HepG2 (cell line): ENCODE measurements around the gene AGBL2. TPM values are rescaled to one million over a fixed set of nuclear protein-coding genes. Genes with fewer than 3 reads are reported as not detected.

ENCODE experiments used
- ATAC-seq: fragments of 200-7000 bp; cut with Tn5 transposase; 3 replicates; pipeline ENCODE4 v1.9.1; 2020; ENCODE audit warnings: mild to moderate bottlenecking, moderate library complexity
- BruUV-seq: library from RNA; stranded (reverse); fragments of 400-500 nt; replicated peaks from 2 replicates; lab custom pipeline; 2021; lab: Mats Ljungman, UMichigan
- CTCF ChIA-PET: fragments of 300-600 bp; formaldehyde crosslinking; extraction: SDS; loops from one replicate; lab custom pipeline; 2021; ENCODE audit warnings: low total read pairs, inconsistent platforms, low intra/inter-chr PET ratio; lab: Yijun Ruan, JAX
- POLR2A ChIA-PET: fragments of 350-600 bp; sonication (Branson Sonifier 250); formaldehyde crosslinking; loops from one replicate; lab custom pipeline; 2020; ENCODE audit warnings: antibody characterized with exemption, inconsistent platforms; lab: Yijun Ruan, JAX
- DNase-seq: peaks from one replicate; pipeline ENCODE4 v3.0.0-alpha.2; 2015; ENCODE audit warnings: low spot score
- FAIRE-seq: peaks from 3 replicates; lab custom pipeline; 2011; peaks lifted over from hg19 to GRCh38; lab: Jason Lieb, UNC
- H2AFZ ChIP-seq: one replicate; pipeline ENCODE4 v1.6.1; 2011; ENCODE audit warnings: low read length, inconsistent platforms
- H3K27ac ChIP-seq: fragments of 300-600 bp; 3 replicates; pipeline ENCODE4 v1.8.0; 2011; ENCODE audit warnings: mixed run types, mild to moderate bottlenecking, mixed read lengths, low read length, inconsistent platforms; ENCODE audit not compliant: insufficient read depth; ENCODE audit errors: extremely low read length
- H3K27me3 ChIP-seq, 2 experiments: fragments of 200-600 bp in 1 of 2; 2 replicates in 1 of 2; 3 replicates in 1 of 2; pipeline versions ENCODE4 v1.6.0 to v1.8.0; 2011; ENCODE audit warnings: low read length in 2 of 2, mild to moderate bottlenecking in 2 of 2, moderate library complexity in 2 of 2, inconsistent platforms in 1 of 2; ENCODE audit not compliant: insufficient read depth in 2 of 2, control insufficient read depth in 1 of 2
- H3K36me3 ChIP-seq, 2 experiments: fragments of 200-600 bp in 1 of 2; replicated peaks in 1 of 2; 2 replicates in 1 of 2; 3 replicates in 1 of 2; pipeline versions ENCODE4 v1.5.1 to v1.8.0; 2011; ENCODE audit warnings: low read length in 2 of 2, inconsistent platforms in 1 of 2; ENCODE audit not compliant: insufficient read depth in 2 of 2, control insufficient read depth in 1 of 2
- H3K4me1 ChIP-seq: 2 replicates; pipeline ENCODE4 v1.5.1; 2012; ENCODE audit warnings: low read length, inconsistent platforms; ENCODE audit not compliant: insufficient read depth
- H3K4me2 ChIP-seq: 2 replicates; pipeline ENCODE4 v1.6.0; 2011; ENCODE audit warnings: low read depth, low read length, inconsistent platforms
- H3K4me3 ChIP-seq, 3 experiments: fragments of 200-600 bp in 1 of 3; sonication (generic), shearing (Covaris generic) in 1 of 3; replicated peaks in 1 of 3; 2 replicates each; pipeline ENCODE4 v1.5.1; 2011 to 2016; ENCODE audit warnings: low read length in 3 of 3, inconsistent platforms in 2 of 3, low read depth in 2 of 3, mild to moderate bottlenecking in 2 of 3, control low read depth in 1 of 3, mixed read lengths in 1 of 3; ENCODE audit not compliant: insufficient read depth in 1 of 3
- H3K79me2 ChIP-seq: one replicate; pipeline ENCODE4 v1.6.1; 2011; ENCODE audit warnings: low read length, inconsistent platforms; ENCODE audit not compliant: insufficient read depth
- H3K9ac ChIP-seq: 2 replicates; pipeline ENCODE4 v1.6.0; 2011; ENCODE audit warnings: mild to moderate bottlenecking, low read depth, low read length, inconsistent platforms; ENCODE audit not compliant: insufficient read depth
- H3K9me3 ChIP-seq: 2 replicates; pipeline ENCODE4 v1.5.1; 2012; ENCODE audit warnings: mild to moderate bottlenecking, low read length
- H4K20me1 ChIP-seq: 2 replicates; pipeline ENCODE4 v1.6.0; 2011; ENCODE audit warnings: inconsistent platforms, mild to moderate bottlenecking, low read length, moderate library complexity; ENCODE audit not compliant: insufficient read depth
- CENPX ChIP-seq: sonication (generic); formaldehyde crosslinking; IDR thresholded peaks from 2 replicates; pipeline ENCODE4 v1.9.0; 2021; ENCODE audit warnings: mild to moderate bottlenecking, missing genetic modification reagents, moderate library complexity
- DNMT3B ChIP-seq: conservative IDR thresholded peaks from 2 replicates; pipeline ENCODE4 v1.6.1; 2016; ENCODE audit warnings: missing biosample characterization, control low read depth
- NFKBIZ ChIP-seq: IDR thresholded peaks from 2 replicates; pipeline ENCODE4 v1.6.1; 2018; ENCODE audit warnings: missing genetic modification reagents, missing compliant biosample characterization
- PAWR ChIP-seq: sonication (generic); formaldehyde crosslinking; IDR thresholded peaks from 2 replicates; pipeline ENCODE4 v1.4.0; 2020; ENCODE audit warnings: missing genetic modification reagents, mild to moderate bottlenecking, borderline replicate concordance
- RFXANK ChIP-seq: IDR thresholded peaks from 2 replicates; pipeline ENCODE4 v1.6.1; 2016
- SMAD9 ChIP-seq: sonication (generic); formaldehyde crosslinking; IDR thresholded peaks from 2 replicates; pipeline ENCODE4 v1.5.1; 2020; ENCODE audit warnings: mild to moderate bottlenecking, missing genetic modification reagents
- SUZ12 ChIP-seq: fragments of 150-350 bp; IDR thresholded peaks from 2 replicates; pipeline ENCODE4 v1.6.1; 2014; ENCODE audit warnings: low read depth, low read length
- ZNF121 ChIP-seq: sonication (generic); formaldehyde crosslinking; IDR thresholded peaks from 2 replicates; pipeline ENCODE4 v1.5.0; 2020; ENCODE audit warnings: mild to moderate bottlenecking, missing genetic modification reagents
- ZNF510 ChIP-seq: sonication (generic); formaldehyde crosslinking; IDR thresholded peaks from 2 replicates; pipeline ENCODE4 v1.4.0; 2020; ENCODE audit warnings: low read depth, mild to moderate bottlenecking, missing genetic modification reagents
- ZNF766 ChIP-seq: sonication (generic); formaldehyde crosslinking; IDR thresholded peaks from 2 replicates; pipeline ENCODE4 v1.5.0; 2020; ENCODE audit warnings: missing genetic modification reagents, borderline replicate concordance
- ZNF782 ChIP-seq: sonication (generic); formaldehyde crosslinking; IDR thresholded peaks from 2 replicates; pipeline ENCODE4 v1.4.0; 2020; ENCODE audit warnings: missing genetic modification reagents, mild to moderate bottlenecking, borderline replicate concordance
- ZNF841 ChIP-seq: sonication (generic); formaldehyde crosslinking; IDR thresholded peaks from 2 replicates; pipeline ENCODE4 v1.8.1; 2023; ENCODE audit warnings: missing genetic modification reagents, borderline replicate concordance
- WGBS: methylation state at CpG from one replicate; pipeline ENCODE4 v1.1.6; 2017; ENCODE audit warnings: low lambda C conversion rate; 5-methylcytosine and 5-hydroxymethylcytosine counted together
- in situ Hi-C: cut with HindIII; loops from 2 replicates; pipeline ENCODE4 v1.10.0; 2017; ENCODE audit warnings: low pct_unique_long_range_greater_than_20kb; ENCODE audit not compliant: extremely low pct_ligation_motif_present
- intact Hi-C: fragments of 100-400 bp; cut with micrococcal nuclease; formaldehyde crosslinking; loops from one replicate; pipeline ENCODE4 v1.10.0; 2022; ENCODE audit not compliant: unreplicated experiment
- polyA plus RNA-seq, 8 experiments: library from polyadenylated mRNA; depleted of rRNA in 3 of 8; stranded (reverse) in 7 of 8; unstranded in 1 of 8; fragments of >200 nt; fragmentation: Illumina TruSeq in 4 of 8; extraction: Trizol in 4 of 8; gene quantifications; 2 replicates each; pipeline versions ENCODE4 v1.2.1 to v1.2.3, GENCODE V29; 2011 to 2016; ENCODE audit warnings: low read depth in 4 of 8, missing spikeins in 1 of 8, mixed read lengths in 1 of 8; ENCODE audit not compliant: insufficient read depth in 1 of 8
- total RNA-seq, 5 experiments: library from RNA; depleted of rRNA; stranded (reverse); fragments of >200 nt; fragmentation: Illumina TruSeq; extraction: Trizol; gene quantifications; 2 replicates each; pipeline ENCODE4 v1.2.3, GENCODE V29; 2016; ENCODE audit warnings: low read depth in 1 of 5
- TF ChIP-seq, protein P1 (sequence below): conservative IDR thresholded peaks from 2 replicates; pipeline ENCODE4 v1.6.1; 2018; ENCODE audit warnings: missing genetic modification reagents
- TF ChIP-seq, protein P2 (sequence below): sonication (generic); formaldehyde crosslinking; conservative IDR thresholded peaks from 2 replicates; pipeline ENCODE4 v1.8.0; 2022; ENCODE audit warnings: low read depth, missing genetic modification reagents
- TF ChIP-seq, protein P3 (sequence below): sonication (generic); formaldehyde crosslinking; IDR thresholded peaks from 2 replicates; pipeline ENCODE4 v1.4.0; 2020; ENCODE audit warnings: missing genetic modification reagents

AGBL2 gene
- total and polyA plus RNA-seq, 2 of the 13 experiments (the other 11 are each of a cell fraction or from before 2014, with no cell fraction given): 1.6 to 5.7 TPM

DNA sequence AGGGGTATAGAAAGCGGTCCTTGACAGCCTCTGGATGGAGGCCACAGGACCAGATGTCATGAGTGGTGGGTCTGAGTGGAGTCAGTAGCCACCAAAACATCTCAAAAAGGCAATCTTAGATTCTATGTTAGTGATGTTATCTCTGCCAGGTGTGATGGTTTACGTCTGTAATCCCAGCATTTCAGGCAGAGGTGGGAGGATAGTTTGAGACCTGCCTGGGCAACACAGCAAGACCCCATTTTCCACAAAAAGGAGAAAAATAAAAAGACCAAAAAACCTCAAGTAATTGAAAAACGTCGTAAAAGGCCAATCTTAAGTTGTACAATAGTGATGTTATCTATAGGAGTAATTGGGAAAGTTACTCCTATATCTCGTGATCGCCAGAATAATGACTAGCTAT lies 69.2 kb downstream of the AGBL2 start:
- in situ Hi-C loops: loop anchor here (10.0 kb wide), 1 partner anchor 79 kb away; no protein-coding TSS in a partner anchor
- intact Hi-C loops: no loop called here
- Histone ChIP-seq H3K79me2 (peaks cover 11% of the 10 kb centered on the region), H2AFZ (no peak overlapping the region), H3K9me3 (no peaks in the 10 kb centered on the region), H3K9ac (no peak overlapping the region), H3K27me3 (no peaks in the 10 kb centered on the region; a peak in 1 of 5 replicates), H3K4me1 (peaks cover 14% of the 10 kb centered on the region), H3K4me2 (no peak overlapping the region), H3K27ac (no peak overlapping the region), H4K20me1 (no peaks in the 10 kb centered on the region), H3K36me3 (no peaks in the 10 kb centered on the region), H3K4me3 (no peak overlapping the region)
- TF ChIP-seq, protein P1, sequence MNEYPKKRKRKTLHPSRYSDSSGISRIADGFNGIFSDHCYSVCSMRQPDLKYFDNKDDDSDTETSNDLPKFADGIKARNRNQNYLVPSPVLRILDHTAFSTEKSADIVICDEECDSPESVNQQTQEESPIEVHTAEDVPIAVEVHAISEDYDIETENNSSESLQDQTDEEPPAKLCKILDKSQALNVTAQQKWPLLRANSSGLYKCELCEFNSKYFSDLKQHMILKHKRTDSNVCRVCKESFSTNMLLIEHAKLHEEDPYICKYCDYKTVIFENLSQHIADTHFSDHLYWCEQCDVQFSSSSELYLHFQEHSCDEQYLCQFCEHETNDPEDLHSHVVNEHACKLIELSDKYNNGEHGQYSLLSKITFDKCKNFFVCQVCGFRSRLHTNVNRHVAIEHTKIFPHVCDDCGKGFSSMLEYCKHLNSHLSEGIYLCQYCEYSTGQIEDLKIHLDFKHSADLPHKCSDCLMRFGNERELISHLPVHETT: no peak
- DNase-seq: no peak
- no peak for FAIRE-seq
- ATAC-seq: no peak
- WGBS: 76% methylated on average over 6 of the region's 6 CpGs
- BruUV-seq: no TSS peak
- CTCF ChIA-PET: no interaction called here
- POLR2A ChIA-PET: no interaction called here

- H3K9ac ChIP-seq: no peak overlapping the region
- peaks cover 16% of the 10 kb centered on the region for H3K79me2 ChIP-seq
- H2AFZ ChIP-seq: no peak overlapping the region
- no TSS peak for BruUV-seq
- TF ChIP-seq ZNF510 (CRISPR knock-in tag) (no peak), ZNF121 (CRISPR knock-in tag) (no peak), PAWR (no peak), DNMT3B (CRISPR knock-in tag) (no peak), SUZ12 (no peak), ZNF841 (CRISPR knock-in tag) (no peak), SMAD9 (CRISPR knock-in tag) (no peak), ZNF782 (no peak), RFXANK (CRISPR knock-in tag) (no peak), NFKBIZ (CRISPR knock-in tag) (no peak), ZNF766 (CRISPR knock-in tag) (no peak), CENPX (CRISPR knock-in tag) (no peak)
- TF ChIP-seq, protein P2, sequence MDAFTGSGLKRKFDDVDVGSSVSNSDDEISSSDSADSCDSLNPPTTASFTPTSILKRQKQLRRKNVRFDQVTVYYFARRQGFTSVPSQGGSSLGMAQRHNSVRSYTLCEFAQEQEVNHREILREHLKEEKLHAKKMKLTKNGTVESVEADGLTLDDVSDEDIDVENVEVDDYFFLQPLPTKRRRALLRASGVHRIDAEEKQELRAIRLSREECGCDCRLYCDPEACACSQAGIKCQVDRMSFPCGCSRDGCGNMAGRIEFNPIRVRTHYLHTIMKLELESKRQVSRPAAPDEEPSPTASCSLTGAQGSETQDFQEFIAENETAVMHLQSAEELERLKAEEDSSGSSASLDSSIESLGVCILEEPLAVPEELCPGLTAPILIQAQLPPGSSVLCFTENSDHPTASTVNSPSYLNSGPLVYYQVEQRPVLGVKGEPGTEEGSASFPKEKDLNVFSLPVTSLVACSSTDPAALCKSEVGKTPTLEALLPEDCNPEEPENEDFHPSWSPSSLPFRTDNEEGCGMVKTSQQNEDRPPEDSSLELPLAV (CRISPR knock-in tag): no peak
- TF ChIP-seq, protein P3, sequence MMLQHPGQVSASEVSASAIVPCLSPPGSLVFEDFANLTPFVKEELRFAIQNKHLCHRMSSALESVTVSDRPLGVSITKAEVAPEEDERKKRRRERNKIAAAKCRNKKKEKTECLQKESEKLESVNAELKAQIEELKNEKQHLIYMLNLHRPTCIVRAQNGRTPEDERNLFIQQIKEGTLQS (CRISPR knock-in tag): no peak
- ATAC-seq (no peak), FAIRE-seq (no peak), DNase-seq (no peak)
- no peak overlapping the region for H3K4me2 ChIP-seq
- no peaks in the 10 kb centered on the region for H4K20me1 ChIP-seq
- ChIA-PET CTCF (no interaction called here), POLR2A (no interaction called here)
- 51% methylated on average over 6 of the region's 6 CpGs for WGBS
- no peaks in the 10 kb centered on the region; a peak in 1 of 5 replicates for H3K27me3 ChIP-seq
- H3K4me1 ChIP-seq: peaks cover 19% of the 10 kb centered on the region
- no peak overlapping the region for H3K4me3 ChIP-seq
- in situ Hi-C loops: loop anchor here (10.0 kb wide), 1 partner anchor 79 kb away; no protein-coding TSS in a partner anchor
- H3K36me3 ChIP-seq: no peaks in the 10 kb centered on the region
- no peaks in the 10 kb centered on the region for H3K9me3 ChIP-seq
- intact Hi-C loops: no loop called here
- H3K27ac ChIP-seq: no peak overlapping the region
Measured at GRCh38 chr11:47645500-47645899, 69.7 kb downstream of the AGBL2 start.
